Measurements from ENCODE around the gene PAQR5.
"Not testable (repeated sequence)": the region's sequence is repeated elsewhere in the genome, so short reads cannot be mapped to it uniquely, and the experiment has no call there.

The PAQR5 gene, protein sequence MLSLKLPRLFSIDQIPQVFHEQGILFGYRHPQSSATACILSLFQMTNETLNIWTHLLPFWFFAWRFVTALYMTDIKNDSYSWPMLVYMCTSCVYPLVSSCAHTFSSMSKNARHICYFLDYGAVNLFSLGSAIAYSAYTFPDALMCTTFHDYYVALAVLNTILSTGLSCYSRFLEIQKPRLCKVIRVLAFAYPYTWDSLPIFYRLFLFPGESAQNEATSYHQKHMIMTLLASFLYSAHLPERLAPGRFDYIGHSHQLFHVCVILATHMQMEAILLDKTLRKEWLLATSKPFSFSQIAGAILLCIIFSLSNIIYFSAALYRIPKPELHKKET

GRCh38 chr15:69298697-69299441 is at the start of gene PAQR5:
Gene PAQR5 (plus strand): TSS chr15:69298912. CDS start chr15:69360081, 61,169 bp downstream.
- peak; percentile 35 to 85 (median 76) for DNase-seq

DNA sequence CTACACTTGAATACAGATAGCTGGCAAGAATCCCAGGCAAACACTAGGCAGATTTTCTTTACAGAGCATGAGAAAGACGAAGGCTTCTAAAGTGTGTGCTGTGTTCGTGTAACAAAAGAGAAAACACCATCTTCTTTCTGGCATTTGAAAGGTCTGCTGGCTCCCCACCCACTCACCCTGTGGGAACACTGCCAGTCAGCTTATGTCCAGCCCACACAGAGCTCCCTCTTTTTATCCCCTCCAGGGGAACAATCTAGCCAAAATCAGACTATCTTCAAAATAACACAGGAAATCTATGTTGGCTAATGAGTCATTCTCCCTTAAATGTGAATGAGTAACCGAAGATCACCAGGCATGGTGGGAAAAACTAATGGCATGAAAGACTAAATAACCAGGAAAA is 45.6 kb upstream of the PAQR5 start:
- no peak for DNase-seq

DNA sequence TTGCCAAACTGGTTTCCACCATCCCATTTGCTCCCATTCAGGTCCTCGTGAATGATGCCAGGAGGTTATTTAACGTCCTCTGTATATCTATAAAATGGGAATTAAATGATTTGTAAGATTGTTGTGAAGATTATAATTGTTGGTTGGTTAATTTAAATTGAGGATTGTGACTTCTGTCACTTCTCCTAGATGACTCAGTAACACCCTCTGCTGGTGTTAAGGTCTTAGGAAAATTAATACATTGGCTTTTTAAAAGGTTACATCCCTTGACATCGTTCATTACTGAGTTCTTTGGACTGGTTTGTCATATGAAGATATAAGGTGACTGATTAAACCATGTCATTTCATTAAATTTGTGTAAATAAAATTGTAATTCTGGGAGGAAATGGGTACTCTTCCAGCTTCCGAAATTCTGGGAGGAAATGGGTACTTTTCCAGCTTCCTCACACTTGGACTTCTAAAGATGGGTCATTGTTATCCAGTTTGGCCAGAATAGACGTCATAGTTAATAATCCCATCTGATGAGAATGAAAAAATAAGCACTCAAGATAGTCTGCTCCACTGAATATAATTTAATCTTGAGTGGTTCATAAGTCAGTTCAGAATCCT is 33.3 kb upstream of the PAQR5 start:
- peak; percentile 7 to 76 (median 18) for DNase-seq

DNA sequence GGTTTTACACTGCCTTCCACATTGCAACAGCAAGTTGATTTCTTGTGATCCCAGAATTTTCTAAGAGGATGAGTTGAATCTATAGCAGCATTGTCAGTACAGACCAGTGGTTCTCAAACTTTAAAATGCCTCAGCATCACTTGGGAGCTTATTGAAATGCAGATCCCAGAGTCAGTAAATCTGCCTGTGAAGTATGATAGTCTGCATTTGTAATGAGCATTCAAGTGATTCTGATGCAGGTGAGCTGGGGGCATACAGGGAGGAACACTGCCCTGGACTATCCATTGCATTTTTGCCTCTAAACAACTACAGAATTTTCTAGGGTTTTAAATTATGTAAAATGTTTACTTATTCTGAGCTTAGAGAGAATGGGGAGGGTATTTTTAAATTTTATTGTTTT is 27.5 kb upstream of the PAQR5 start:
- no peak for DNase-seq

DNA sequence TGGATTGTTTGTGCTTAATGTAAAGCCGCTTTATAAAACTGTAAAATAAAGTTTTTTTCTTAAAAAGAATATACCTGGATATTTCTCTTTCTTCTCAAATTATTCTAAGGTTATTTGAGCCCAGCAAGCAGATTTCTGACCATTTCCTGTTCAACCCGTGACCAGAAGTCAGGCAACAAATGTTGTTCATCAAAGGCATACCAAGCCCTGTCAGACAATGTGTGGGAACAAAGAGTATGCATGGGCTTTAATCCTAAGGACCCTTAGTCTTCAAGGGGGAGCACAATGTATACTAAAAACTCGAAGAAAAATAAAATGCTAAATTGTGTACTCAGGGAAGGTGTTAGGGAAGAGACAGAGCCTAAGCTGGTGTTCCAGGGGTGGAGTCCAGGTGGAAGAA is 26.6 kb upstream of the PAQR5 start:
- DNase-seq = no peak

- no peak for DNase-seq
These were observed 25.8 kb upstream of the PAQR5 start for GRCh38 chr15:69272891-69273290.

DNA sequence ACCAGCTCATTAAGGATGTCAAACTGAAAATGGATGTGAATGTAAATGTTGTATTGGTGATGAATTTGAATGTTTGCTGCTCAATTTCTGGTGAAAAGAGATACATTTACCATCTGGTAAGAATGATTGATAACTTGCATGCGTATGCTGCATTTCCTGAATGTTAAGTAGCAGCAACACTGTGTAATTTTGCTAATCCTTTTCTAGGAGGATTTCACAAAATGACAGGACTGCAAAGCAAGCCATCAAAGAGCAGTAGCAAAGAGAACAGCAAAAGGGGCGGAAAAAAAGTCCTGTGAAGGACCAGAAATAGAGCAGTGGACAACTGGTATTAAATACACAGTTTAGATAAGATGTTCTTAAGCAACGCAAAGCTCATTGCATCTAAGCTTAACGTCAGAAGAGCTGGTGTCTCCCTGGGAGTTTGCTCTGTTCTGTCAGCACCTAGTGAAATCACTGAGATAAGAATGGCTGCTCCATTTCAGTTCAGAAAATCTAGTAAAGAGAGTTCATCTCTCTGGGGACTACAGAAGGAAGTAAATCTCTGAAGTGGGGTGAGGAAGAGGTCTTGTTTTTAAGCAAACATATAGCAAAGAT is 23.5 kb upstream of the PAQR5 start:
- DNase-seq = no peak

GRCh38 chr15:69275933-69276560 is 22.7 kb upstream of the PAQR5 start:
- no peak for DNase-seq

GRCh38 chr15:69277316-69277715 is 21.4 kb upstream of the PAQR5 start:
- DNase-seq = no peak

DNA sequence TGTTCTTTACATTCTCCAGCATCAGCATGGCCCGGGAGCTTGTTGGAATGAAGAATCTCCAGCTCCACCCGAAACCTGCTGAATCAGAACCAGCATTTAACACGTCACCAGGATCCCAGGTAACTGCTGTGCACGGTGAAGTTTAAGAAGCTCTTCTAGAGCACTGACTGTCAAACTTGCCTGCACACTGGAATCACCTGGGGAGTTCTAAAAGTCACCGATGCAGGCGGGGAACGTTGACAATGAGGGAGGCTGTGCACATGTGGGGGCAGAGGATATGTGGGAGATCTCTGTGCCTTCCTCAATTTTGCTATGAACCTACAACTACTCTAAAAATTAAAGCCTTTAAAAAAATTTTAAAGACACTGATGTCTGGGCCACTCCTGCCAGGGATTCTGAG is 19.1 kb upstream of the PAQR5 start:
- no peak for DNase-seq

DNA sequence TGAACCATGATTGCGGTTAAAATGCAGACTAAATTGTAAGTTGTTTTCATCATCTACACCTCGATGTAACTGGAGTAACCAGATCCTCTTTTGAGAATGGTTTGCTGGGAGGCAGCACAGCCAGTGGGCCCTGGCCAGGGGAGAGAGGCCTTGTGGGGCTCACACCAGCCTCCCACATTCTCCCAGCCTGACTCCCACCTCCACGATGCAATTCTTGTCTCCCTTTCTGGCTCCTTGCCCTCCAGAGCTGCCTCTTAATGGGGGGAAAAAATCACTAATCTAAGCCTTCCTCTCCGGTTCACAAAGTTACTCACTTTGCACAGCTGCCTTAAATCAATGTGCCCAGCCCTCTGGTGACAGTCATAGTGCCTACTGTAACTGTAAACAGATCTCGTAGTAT is 17.9 kb upstream of the PAQR5 start:
- no peak for DNase-seq

DNA sequence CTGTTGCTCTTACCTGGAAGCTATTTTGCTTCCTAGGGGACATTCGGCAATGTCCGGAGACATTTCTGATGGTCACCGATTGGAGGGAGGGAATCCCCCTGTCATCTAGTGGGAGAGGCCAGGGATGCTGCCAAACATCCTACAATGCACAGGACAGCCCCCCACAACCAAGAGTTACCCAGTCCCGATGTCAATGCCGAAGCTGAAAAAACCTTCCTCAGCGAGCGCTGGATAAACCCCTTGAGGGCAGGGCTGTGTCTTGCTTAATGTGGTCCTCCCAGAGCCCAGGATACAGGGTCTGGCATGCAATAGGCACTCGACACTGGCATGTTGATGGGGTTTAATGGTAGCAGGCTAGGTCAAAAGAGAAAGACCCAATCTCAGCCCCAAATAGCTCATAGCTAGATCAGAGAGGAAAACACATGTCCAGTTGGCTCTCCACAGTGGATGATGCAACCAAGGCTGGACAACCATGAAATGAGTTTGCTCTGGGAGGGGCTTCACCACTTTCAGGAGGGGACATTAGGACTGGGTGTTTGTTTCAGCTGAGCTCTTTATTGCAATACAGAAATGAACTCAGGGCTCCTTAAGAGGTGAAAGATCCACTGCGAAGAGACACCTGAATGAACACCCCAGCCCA is 16.5 kb upstream of the PAQR5 start:
- no peak for DNase-seq

GRCh38 chr15:69285834-69286233 is 12.9 kb upstream of the PAQR5 start:
- no peak for DNase-seq

GRCh38 chr15:69288011-69288410 is 10.7 kb upstream of the PAQR5 start:
- no peak for DNase-seq

- DNase-seq = no peak
These were observed 10.0 kb upstream of the PAQR5 start for GRCh38 chr15:69288531-69289341.

DNA sequence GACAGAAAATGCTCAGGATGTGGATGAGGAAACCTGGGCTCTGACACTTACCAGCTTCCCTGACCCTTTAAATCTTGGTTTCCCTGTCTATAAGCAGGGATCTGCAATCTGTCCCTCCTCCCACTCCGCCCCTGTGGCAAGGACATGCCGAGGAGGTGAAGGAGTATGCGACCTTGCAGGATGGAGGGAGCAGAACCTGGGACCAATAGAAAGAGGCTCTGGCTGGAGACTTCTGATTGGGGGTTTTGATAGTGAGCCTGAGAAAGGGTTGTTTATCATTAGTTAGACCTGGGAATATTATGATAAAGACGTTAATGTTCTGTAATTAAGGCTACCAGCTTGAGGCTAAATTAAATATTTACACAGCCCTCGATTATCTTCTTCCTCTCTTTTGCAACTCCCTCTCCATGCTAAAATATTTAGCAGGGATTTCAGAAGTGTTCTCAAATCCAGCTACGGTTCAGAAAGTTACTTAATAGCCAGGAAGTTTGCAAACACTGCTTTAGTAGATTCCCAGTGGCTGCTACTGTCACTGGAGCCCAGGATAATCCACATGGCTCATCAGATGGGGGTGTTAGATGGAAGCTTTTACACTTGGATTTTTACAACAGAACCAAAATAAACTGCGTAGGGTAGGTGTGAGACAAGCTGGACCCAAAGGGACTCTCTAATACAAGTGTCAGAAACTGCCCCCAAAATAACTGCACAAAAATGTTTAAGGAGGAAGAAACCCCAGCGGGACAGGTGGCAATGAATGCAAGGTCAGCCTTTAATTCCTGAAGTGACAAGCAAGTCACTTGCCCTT is 9.2 kb upstream of the PAQR5 start:
- peak in 2 of 3 experiments; percentile 21 to 67 for DNase-seq

GRCh38 chr15:69290346-69291164 is 8.2 kb upstream of the PAQR5 start:
- no peak for DNase-seq

DNA sequence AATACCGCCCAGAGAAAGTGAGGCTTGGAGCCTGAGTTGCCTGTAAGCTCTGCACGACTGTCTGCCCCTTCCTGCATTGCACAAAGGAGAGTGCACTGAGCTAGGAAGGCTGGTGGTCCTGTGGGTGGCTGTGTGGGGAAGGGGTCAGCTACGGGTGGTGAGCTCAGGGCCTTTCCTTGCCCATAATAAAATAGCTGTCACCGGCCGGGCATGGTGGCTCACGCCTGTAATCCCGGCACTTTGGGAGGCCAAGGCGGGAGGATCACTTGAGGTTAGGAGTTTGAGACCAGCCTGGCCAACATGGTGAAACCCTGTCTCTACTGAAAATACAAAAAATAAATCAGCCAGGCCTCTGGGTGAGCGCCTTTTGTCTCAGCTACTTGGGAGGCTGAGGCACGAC is 7.1 kb upstream of the PAQR5 start:
- not testable (repeated sequence) for DNase-seq

DNA sequence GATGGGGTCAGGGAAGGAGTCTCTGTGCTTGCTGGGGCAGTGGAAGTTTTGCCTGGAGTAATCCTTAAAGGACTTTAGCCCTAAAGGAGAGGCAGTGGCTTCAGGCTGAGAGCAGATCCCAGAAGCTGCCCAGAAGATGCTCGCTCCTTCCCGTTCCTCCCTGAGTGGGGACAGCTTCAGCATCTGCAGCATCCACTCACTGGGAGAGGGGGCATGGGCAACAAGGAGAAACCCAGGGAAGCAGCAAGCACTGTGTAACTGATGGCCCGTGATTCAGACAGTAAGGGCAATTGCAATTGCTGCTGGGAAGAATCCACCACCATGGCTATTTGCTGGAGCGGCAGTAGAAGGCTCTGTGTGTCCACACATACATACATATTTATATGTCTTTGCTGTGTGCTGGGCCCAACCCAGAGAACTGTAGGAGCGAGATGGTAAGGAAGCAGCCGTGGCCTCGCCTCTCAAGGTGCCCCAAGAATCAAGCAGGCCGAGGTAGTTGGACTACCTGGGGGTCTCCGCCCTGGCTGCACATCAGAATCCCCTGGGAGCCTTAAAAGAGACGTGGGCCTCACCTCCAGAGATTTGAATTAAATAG is 5.8 kb upstream of the PAQR5 start:
- DNase-seq = no peak
